ENCODE data around the gene IMPA2. TPM values are rescaled to one million over a fixed set of nuclear protein-coding genes. Genes with fewer than 3 reads are reported as not detected.

The IMPA2 gene
- total RNA-seq, 1 experiment from 2014 or later: 12.8 TPM

DNA sequence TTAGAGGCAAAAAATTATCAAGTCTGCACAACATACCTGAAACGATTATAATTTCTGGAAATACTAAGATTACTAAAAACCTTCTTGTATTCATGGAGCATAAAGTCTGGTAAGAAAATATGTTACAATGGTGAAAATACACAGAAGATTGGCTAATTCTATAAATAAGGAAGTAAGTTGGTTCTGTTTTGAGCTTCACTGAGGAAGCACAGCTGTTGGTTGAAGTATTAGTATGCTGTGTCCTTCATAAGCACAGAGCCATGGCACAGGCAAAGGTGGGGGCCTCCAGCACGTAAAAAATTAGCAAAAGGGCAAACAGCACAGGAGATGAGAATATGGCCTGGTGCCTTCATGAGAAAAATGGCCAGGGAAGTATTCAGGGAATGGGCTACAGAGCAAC, 72.0 kb downstream of the IMPA2 start:
- POLR2A ChIA-PET: no interaction called here
- no peak overlapping the region for H3K27ac Mint-ChIP-seq (ENCODE audit: low read depth, unreplicated experiment)
- no peak for DNase-seq (ENCODE audit: unreplicated experiment)
- no TSS peak for BruUV-seq (replicated peaks)
- TF ChIP-seq, protein P1, sequence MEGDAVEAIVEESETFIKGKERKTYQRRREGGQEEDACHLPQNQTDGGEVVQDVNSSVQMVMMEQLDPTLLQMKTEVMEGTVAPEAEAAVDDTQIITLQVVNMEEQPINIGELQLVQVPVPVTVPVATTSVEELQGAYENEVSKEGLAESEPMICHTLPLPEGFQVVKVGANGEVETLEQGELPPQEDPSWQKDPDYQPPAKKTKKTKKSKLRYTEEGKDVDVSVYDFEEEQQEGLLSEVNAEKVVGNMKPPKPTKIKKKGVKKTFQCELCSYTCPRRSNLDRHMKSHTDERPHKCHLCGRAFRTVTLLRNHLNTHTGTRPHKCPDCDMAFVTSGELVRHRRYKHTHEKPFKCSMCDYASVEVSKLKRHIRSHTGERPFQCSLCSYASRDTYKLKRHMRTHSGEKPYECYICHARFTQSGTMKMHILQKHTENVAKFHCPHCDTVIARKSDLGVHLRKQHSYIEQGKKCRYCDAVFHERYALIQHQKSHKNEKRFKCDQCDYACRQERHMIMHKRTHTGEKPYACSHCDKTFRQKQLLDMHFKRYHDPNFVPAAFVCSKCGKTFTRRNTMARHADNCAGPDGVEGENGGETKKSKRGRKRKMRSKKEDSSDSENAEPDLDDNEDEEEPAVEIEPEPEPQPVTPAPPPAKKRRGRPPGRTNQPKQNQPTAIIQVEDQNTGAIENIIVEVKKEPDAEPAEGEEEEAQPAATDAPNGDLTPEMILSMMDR (IDR thresholded peaks at IDR 0.05; ENCODE audit: unreplicated experiment): no peak
- CTCF ChIA-PET: no interaction called here
- H3K4me1 Mint-ChIP-seq (ENCODE audit: insufficient read depth, unreplicated experiment): peaks cover 6% of the 10 kb centered on the region
- no peaks in the 10 kb centered on the region for H3K36me3 Mint-ChIP-seq (ENCODE audit: insufficient read depth, unreplicated experiment)
- no peaks in the 10 kb centered on the region for H3K9me3 Mint-ChIP-seq (ENCODE audit: unreplicated experiment)
- no peak overlapping the region for H3K4me3 Mint-ChIP-seq (ENCODE audit: unreplicated experiment)
- no peaks in the 10 kb centered on the region for H3K27me3 Mint-ChIP-seq (ENCODE audit: insufficient read depth, unreplicated experiment)
- intact Hi-C loops (cut with micrococcal nuclease): no loop called here

DNA sequence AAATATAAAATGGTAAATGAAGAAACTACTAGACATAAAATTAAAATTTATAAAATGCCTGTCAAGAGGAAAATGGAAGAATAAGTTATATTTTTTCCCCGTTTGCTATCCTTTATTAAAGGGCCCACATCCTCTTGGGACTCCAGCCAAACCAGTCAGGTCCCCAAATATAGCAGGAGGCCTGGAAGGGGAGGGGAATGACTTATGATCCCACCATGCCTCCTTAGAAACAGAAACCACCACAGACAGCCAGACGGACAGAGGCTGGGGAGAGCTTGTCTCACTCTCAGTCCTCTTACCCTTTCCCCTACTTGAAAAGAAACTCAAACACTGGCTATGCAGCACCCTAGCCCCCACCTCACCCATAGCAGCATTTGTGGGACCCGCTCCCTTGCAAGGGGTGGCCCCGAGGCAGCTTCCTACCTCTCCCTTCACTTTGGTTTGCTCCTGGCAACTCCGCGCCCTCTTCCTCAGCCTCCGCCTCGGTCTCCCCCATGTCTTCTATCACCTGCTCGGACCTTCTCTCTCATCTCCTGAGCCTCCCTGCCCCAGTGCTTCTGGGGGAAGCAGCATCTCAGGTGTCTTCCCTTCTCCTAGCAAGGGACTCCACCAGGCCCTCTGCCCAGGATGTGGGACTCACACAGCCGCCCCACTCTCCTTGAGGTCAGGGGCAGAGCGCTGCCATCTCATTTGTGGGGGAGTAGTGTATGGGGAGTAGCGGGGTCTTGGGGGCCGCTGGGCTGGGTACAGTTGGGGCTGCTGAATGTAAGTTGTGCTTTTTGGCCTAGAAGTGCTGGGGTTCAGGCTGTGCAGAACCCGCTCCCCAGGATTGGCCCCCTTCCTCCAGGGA, 75.0 kb downstream of the IMPA2 start:
- no peaks in the 10 kb centered on the region for H3K4me1 Mint-ChIP-seq (ENCODE audit: insufficient read depth, unreplicated experiment)
- intact Hi-C loops (cut with micrococcal nuclease): no loop called here
- no peaks in the 10 kb centered on the region for H3K9me3 Mint-ChIP-seq (ENCODE audit: unreplicated experiment)

DNA sequence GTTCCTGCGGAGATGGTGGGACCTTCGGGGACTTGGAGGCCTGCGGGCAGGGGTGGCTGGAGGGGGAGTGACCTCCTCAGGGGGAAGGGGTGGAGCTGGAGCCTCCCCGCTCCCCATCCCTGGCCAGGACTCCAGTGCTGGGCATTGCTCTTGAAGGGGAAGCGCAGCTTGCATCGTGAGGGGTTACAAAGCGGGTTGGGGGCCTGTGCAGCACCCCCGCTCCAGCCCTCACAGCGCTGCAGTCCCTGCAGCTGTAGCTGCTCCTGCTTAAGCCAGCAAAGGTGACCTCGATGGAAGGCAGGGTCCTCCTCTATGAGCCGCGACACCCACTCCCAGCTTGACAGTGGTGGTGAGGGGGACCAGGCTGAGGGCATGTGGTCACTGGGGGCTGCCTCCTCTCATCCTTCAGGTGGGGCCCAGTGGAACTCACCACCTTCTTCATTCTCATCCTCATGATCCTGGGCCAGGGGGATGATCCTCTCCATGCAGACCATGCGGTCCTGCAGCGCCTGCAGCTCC, 75.6 kb downstream of the IMPA2 start:
- Mint-ChIP-seq H3K36me3 (ENCODE audit: insufficient read depth, unreplicated experiment) (no peaks in the 10 kb centered on the region), H3K27ac (ENCODE audit: low read depth, unreplicated experiment) (no peak overlapping the region), H3K4me1 (ENCODE audit: insufficient read depth, unreplicated experiment) (no peaks in the 10 kb centered on the region), H3K4me3 (ENCODE audit: unreplicated experiment) (no peak overlapping the region), H3K9me3 (ENCODE audit: unreplicated experiment) (no peaks in the 10 kb centered on the region), H3K27me3 (ENCODE audit: insufficient read depth, unreplicated experiment) (no peaks in the 10 kb centered on the region)
- no TSS peak for BruUV-seq (replicated peaks)
- CTCF ChIA-PET: no interaction called here
- TF ChIP-seq, protein P1 (IDR thresholded peaks at IDR 0.05; ENCODE audit: unreplicated experiment): no peak
- intact Hi-C loops (cut with micrococcal nuclease): no loop called here
- DNase-seq (ENCODE audit: unreplicated experiment): no peak
- POLR2A ChIA-PET: no interaction called here

More for the DNA sequence above, 75.0 kb downstream of the IMPA2 start:
- TF ChIP-seq, protein P1 (IDR thresholded peaks at IDR 0.05; ENCODE audit: unreplicated experiment): no peak
- no peak overlapping the region for H3K4me3 Mint-ChIP-seq (ENCODE audit: unreplicated experiment)
- ChIA-PET CTCF (no interaction called here), POLR2A (no interaction called here)
- H3K27ac Mint-ChIP-seq (ENCODE audit: low read depth, unreplicated experiment): no peak overlapping the region
- no TSS peak for BruUV-seq (replicated peaks)
- no peak for DNase-seq (ENCODE audit: unreplicated experiment)
- H3K36me3 Mint-ChIP-seq (ENCODE audit: insufficient read depth, unreplicated experiment): no peaks in the 10 kb centered on the region
- H3K27me3 Mint-ChIP-seq (ENCODE audit: insufficient read depth, unreplicated experiment): no peaks in the 10 kb centered on the region

DNA sequence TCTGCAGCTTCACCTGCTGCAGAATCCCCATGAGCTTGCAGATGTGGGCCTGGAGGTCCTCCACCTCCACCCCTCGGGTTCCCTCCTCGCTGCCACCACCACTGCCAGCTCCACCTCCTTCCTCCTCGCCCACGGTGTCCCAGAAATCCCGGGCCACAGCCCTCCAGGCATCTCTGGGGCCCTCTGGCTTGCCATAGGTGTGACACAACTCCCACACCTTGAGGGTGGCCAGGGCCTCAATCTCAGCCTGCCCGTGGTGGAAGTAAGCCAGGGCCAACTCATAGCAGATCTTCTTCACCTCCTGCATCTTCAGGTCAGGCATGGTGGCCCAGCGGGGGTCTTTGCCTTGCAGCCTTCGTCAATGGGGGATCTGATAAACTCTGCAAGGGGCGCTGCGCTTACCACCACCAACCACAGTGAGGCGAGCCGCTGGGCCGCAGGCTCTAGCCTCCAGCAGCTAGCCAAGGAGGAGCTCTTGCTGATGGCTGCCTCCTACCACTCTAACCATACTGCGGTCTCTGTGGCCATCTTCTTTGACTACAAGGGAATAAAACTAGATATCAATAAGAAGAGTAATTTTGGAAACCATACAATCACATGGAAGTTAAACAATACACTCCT, 76.2 kb downstream of the IMPA2 start:
- H3K9me3 Mint-ChIP-seq (ENCODE audit: unreplicated experiment): no peaks in the 10 kb centered on the region
- no peaks in the 10 kb centered on the region for H3K36me3 Mint-ChIP-seq (ENCODE audit: insufficient read depth, unreplicated experiment)
- TF ChIP-seq, protein P1 (IDR thresholded peaks at IDR 0.05; ENCODE audit: unreplicated experiment): no peak
- H3K27me3 Mint-ChIP-seq (ENCODE audit: insufficient read depth, unreplicated experiment): no peaks in the 10 kb centered on the region
- POLR2A ChIA-PET: interaction anchor here (1.0 kb wide), 1 partner anchor 8 kb away, joined by 5 read pairs; no protein-coding TSS in a partner anchor
- BruUV-seq (replicated peaks): no TSS peak
- no peak for DNase-seq (ENCODE audit: unreplicated experiment)
- CTCF ChIA-PET: interaction anchor here (1.2 kb wide), 1 partner anchor 324 kb away, joined by 3 read pairs; no protein-coding TSS in a partner anchor
- H3K4me3 Mint-ChIP-seq (ENCODE audit: unreplicated experiment): no peak overlapping the region
- H3K4me1 Mint-ChIP-seq (ENCODE audit: insufficient read depth, unreplicated experiment): no peaks in the 10 kb centered on the region
- intact Hi-C loops (cut with micrococcal nuclease): no loop called here
- no peak overlapping the region for H3K27ac Mint-ChIP-seq (ENCODE audit: low read depth, unreplicated experiment)
